A673 (cell line): ENCODE data around the gene RIC8B.

Source experiments
- EZH2 ChIP-seq: fragments of 200-600 bp; sonication (generic); IDR thresholded peaks from 2 replicates; pipeline ENCODE4 v1.6.1; 2017; ENCODE audit warnings: borderline replicate concordance, low read depth, mild to moderate bottlenecking, mixed read lengths, antibody characterized with exemption, low read length; ENCODE audit not compliant: poor library complexity, severe bottlenecking
- TF ChIP-seq, protein P1 (sequence below): fragments of 300-800, 200-600 bp; sonication (generic); conservative IDR thresholded peaks from 2 replicates; pipeline ENCODE4 v1.5.1; 2017; ENCODE audit warnings: low read depth, mild to moderate bottlenecking, antibody characterized with exemption, low read length, moderate library complexity, mixed read lengths

DNA sequence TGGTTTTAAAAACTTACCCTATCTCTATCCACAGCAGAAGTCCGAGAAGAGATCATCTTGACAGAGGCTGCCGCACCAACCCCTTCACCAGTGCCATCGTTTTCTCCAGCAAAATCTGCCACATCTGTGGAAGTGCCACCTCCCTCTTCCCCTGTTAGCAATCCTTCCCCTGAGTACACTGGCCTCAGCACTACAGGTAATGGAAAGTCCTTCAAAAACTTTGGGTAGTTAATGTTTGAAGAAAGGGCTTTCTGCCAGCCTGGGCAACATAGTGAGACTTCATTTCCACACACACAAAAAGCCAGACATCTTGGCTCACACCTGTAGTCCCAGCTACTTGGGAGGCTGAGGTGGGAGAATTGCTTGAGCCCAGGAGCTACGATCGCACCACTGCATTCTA, 41.6 kb upstream of the RIC8B start:
- TF ChIP-seq, protein P1, sequence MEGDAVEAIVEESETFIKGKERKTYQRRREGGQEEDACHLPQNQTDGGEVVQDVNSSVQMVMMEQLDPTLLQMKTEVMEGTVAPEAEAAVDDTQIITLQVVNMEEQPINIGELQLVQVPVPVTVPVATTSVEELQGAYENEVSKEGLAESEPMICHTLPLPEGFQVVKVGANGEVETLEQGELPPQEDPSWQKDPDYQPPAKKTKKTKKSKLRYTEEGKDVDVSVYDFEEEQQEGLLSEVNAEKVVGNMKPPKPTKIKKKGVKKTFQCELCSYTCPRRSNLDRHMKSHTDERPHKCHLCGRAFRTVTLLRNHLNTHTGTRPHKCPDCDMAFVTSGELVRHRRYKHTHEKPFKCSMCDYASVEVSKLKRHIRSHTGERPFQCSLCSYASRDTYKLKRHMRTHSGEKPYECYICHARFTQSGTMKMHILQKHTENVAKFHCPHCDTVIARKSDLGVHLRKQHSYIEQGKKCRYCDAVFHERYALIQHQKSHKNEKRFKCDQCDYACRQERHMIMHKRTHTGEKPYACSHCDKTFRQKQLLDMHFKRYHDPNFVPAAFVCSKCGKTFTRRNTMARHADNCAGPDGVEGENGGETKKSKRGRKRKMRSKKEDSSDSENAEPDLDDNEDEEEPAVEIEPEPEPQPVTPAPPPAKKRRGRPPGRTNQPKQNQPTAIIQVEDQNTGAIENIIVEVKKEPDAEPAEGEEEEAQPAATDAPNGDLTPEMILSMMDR: no peak
- no peak for TF ChIP-seq EZH2
